K562 (cell line): ENCODE measurements around the gene SH3TC1.

ENCODE experiments used
- ADNP ChIP-seq: fragments of 200-800 bp; sonication (Bioruptor generic); IDR thresholded peaks from 2 replicates; pipeline ENCODE4 v1.6.1; 2016; ENCODE audit warnings: missing genetic modification characterization, missing compliant biosample characterization
- ATF3 ChIP-seq, 2 experiments: fragments of 450-650 bp in 1 of 2; sonication (generic) in 1 of 2; formaldehyde crosslinking in 1 of 2; IDR thresholded peaks in 1 of 2; conservative IDR thresholded peaks in 1 of 2; 2 replicates each; pipeline versions ENCODE4 v1.6.1 to v1.8.1; 2016 to 2023; ENCODE audit warnings: mild to moderate bottlenecking in 2 of 2, moderate library complexity in 2 of 2, inconsistent platforms in 1 of 2, missing genetic modification reagents in 1 of 2
- BRCA1 ChIP-seq, 2 experiments: fragments of 450-650 bp in 1 of 2; sonication (generic) in 1 of 2; formaldehyde crosslinking in 1 of 2; IDR thresholded peaks; 2 replicates each; pipeline versions ENCODE4 v1.5.0 to v1.6.1; 2017 to 2020; ENCODE audit warnings: mild to moderate bottlenecking in 1 of 2, missing genetic modification reagents in 1 of 2
- CEBPZ ChIP-seq: fragments of 150-350 bp; IDR thresholded peaks from 2 replicates; pipeline ENCODE4 v1.6.1; 2014; ENCODE audit warnings: low read depth, mild to moderate bottlenecking, low read length, borderline replicate concordance
- MAFF ChIP-seq: IDR thresholded peaks from 2 replicates; pipeline ENCODE4 v1.6.1; 2012; ENCODE audit warnings: low read length, improper control_type of control experiment
- POU5F1 ChIP-seq: fragments of 150-350 bp; IDR thresholded peaks from 2 replicates; pipeline ENCODE4 v1.6.1; 2014; ENCODE audit warnings: borderline replicate concordance, low read length, low read depth, mild to moderate bottlenecking; ENCODE audit not compliant: partially characterized antibody
- SETDB1 ChIP-seq: IDR thresholded peaks from one replicate; pipeline ENCODE4 v1.6.1; 2012; ENCODE audit warnings: low read length, control low read depth, inconsistent platforms
- SIN3A ChIP-seq, 2 experiments: fragments of 150-350 bp in 1 of 2; IDR thresholded peaks; 2 replicates each; pipeline ENCODE4 v1.6.1; 2011 to 2016; ENCODE audit warnings: borderline replicate concordance in 2 of 2, low read depth in 2 of 2, low read length in 2 of 2, mild to moderate bottlenecking in 2 of 2, moderate library complexity in 2 of 2; ENCODE audit not compliant: control insufficient read depth in 1 of 2
- SMAD3 ChIP-seq: fragments of 450-650 bp; formaldehyde crosslinking; conservative IDR thresholded peaks from 2 replicates; pipeline ENCODE4 v1.4.0; 2020; ENCODE audit warnings: mild to moderate bottlenecking
- SMC3 ChIP-seq: conservative IDR thresholded peaks from 2 replicates; pipeline ENCODE4 v1.6.1; 2011; ENCODE audit warnings: low read depth, low read length, improper control_type of control experiment; ENCODE audit not compliant: insufficient read depth
- ZNF121 ChIP-seq: sonication (generic); formaldehyde crosslinking; conservative IDR thresholded peaks from 2 replicates; pipeline ENCODE4 v1.8.0; 2022; ENCODE audit warnings: missing genetic modification reagents
- ZNF146 ChIP-seq: IDR thresholded peaks from one replicate; pipeline ENCODE4 v1.6.1; 2018; ENCODE audit warnings: missing compliant biosample characterization; ENCODE audit not compliant: unreplicated experiment
- ZNF165 ChIP-seq: fragments of 250-450 bp; sonication (Bioruptor Pico); IDR thresholded peaks from 2 replicates; pipeline ENCODE4 v1.4.0; 2020; ENCODE audit warnings: borderline replicate concordance
- TF ChIP-seq, protein P1 (sequence below), 3 experiments: IDR thresholded peaks in 2 of 3; conservative IDR thresholded peaks in 1 of 3; 2 replicates each; pipeline ENCODE4 v1.5.1; 2011 to 2012; ENCODE audit warnings: low read length in 3 of 3, mild to moderate bottlenecking in 3 of 3, control low read depth in 2 of 3, improper control_type of control experiment in 1 of 3, inconsistent platforms in 1 of 3, low read depth in 1 of 3, mixed read lengths in 1 of 3, moderate library complexity in 1 of 3; ENCODE audit not compliant: insufficient read depth in 2 of 3

GRCh38 chr4:8203052-8203401, 3.9 kb downstream of the SH3TC1 start:
- TF ChIP-seq ZNF165 (no peak), SMC3 (no peak), MAFF (no peak), ZNF146 (no peak), POU5F1 (no peak), ATF3 (IDR thresholded peaks at IDR 0.05) (no peak), ATF3 (CRISPR knock-in tag; conservative IDR thresholded peaks at IDR 0.05) (no peak), BRCA1 (IDR thresholded peaks at IDR 0.05) (no peak), BRCA1 (CRISPR knock-in tag; IDR thresholded peaks at IDR 0.05) (no peak), SMAD3 (CRISPR knock-in tag) (no peak), ADNP (no peak), CEBPZ (no peak), SIN3A (IDR thresholded peaks at IDR 0.05; ENCODE audit: borderline replicate concordance in 2 of 2, control insufficient read depth in 1 of 2, low read depth in 2 of 2, low read length in 2 of 2) (no peak), ZNF121 (CRISPR knock-in tag) (no peak), SETDB1 (no peak)
- TF ChIP-seq, protein P1, sequence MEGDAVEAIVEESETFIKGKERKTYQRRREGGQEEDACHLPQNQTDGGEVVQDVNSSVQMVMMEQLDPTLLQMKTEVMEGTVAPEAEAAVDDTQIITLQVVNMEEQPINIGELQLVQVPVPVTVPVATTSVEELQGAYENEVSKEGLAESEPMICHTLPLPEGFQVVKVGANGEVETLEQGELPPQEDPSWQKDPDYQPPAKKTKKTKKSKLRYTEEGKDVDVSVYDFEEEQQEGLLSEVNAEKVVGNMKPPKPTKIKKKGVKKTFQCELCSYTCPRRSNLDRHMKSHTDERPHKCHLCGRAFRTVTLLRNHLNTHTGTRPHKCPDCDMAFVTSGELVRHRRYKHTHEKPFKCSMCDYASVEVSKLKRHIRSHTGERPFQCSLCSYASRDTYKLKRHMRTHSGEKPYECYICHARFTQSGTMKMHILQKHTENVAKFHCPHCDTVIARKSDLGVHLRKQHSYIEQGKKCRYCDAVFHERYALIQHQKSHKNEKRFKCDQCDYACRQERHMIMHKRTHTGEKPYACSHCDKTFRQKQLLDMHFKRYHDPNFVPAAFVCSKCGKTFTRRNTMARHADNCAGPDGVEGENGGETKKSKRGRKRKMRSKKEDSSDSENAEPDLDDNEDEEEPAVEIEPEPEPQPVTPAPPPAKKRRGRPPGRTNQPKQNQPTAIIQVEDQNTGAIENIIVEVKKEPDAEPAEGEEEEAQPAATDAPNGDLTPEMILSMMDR (IDR thresholded peaks at IDR 0.05 in 2 of 3, conservative IDR thresholded peaks at IDR 0.05 in 1 of 3; ENCODE audit: insufficient read depth in 2 of 3, low read depth in 1 of 3, low read length in 3 of 3), result no peak
